A549 (cell line): ENCODE data around the gene TMEFF2.

ENCODE experiments used
- BHLHE40 ChIP-seq: IDR thresholded peaks from 2 replicates; pipeline ENCODE4 v1.6.1; 2012; ENCODE audit warnings: low read depth, low read length, inconsistent platforms
- CBX8 ChIP-seq: fragments of 200-600 bp; sonication (generic); IDR thresholded peaks from 2 replicates; pipeline ENCODE4 v1.6.1; 2016
- CTCF ChIP-seq: fragments of >200 bp; sonication (Bioruptor Twin); formaldehyde crosslinking; IDR thresholded peaks from 3 replicates; pipeline ENCODE4 v1.5.1; 2016
- JUNB ChIP-seq: fragments of >200 bp; sonication (Bioruptor Twin); formaldehyde crosslinking; IDR thresholded peaks from 2 replicates; pipeline ENCODE4 v1.6.1; 2016
- KDM1A ChIP-seq: fragments of 200-600 bp; sonication (generic); IDR thresholded peaks from 2 replicates; pipeline ENCODE4 v1.6.1; 2016; ENCODE audit warnings: low read depth, mild to moderate bottlenecking
- MAX ChIP-seq: IDR thresholded peaks from 2 replicates; pipeline ENCODE4 v1.6.1; 2012
- PBX3 ChIP-seq: IDR thresholded peaks from 2 replicates; pipeline ENCODE4 v1.6.1; 2012
- POLR2A ChIP-seq: IDR thresholded peaks from 2 replicates; pipeline ENCODE4 v1.6.1; 2012; ENCODE audit warnings: mild to moderate bottlenecking, low read length
- RAD21 ChIP-seq, 2 experiments: fragments of >200 bp in 1 of 2; sonication (Bioruptor Twin) in 1 of 2; formaldehyde crosslinking in 1 of 2; IDR thresholded peaks in 1 of 2; conservative IDR thresholded peaks in 1 of 2; 2 replicates in 1 of 2; 3 replicates in 1 of 2; pipeline ENCODE4 v1.6.1; 2012 to 2018; ENCODE audit warnings: inconsistent platforms in 1 of 2
- REST ChIP-seq: fragments of 200-600 bp; sonication (generic); IDR thresholded peaks from 2 replicates; pipeline ENCODE4 v1.6.1; 2016; ENCODE audit warnings: antibody characterized with exemption, mild to moderate bottlenecking, moderate library complexity
- TP53 ChIP-seq: fragments of 250-450 bp; sonication (Bioruptor Pico); IDR thresholded peaks from 2 replicates; pipeline ENCODE4 v1.5.0; 2021; ENCODE audit warnings: mild to moderate bottlenecking, moderate library complexity
- ZFP36 ChIP-seq: fragments of 450-650 bp; IDR thresholded peaks from 2 replicates; pipeline ENCODE4 v1.6.1; 2014; ENCODE audit warnings: borderline replicate concordance; ENCODE audit not compliant: partially characterized antibody

GRCh38 chr2:192013211-192013610, 181.5 kb downstream of the TMEFF2 start:
- no peak for TF ChIP-seq BHLHE40
- TF ChIP-seq REST, result no peak
- no peak for TF ChIP-seq ZFP36
- no peak for TF ChIP-seq CTCF
- no peak for TF ChIP-seq PBX3
- no peak for TF ChIP-seq KDM1A
- TF ChIP-seq TP53 (CRISPR knock-in tag), result no peak
- no peak for TF ChIP-seq CBX8
- TF ChIP-seq POLR2A, result no peak
- TF ChIP-seq JUNB, result no peak
- TF ChIP-seq RAD21 (conservative IDR thresholded peaks at IDR 0.05 in 1 of 2, IDR thresholded peaks at IDR 0.05 in 1 of 2), result no peak
- no peak for TF ChIP-seq MAX
